Mammary epithelial cell (primary cell): ENCODE data around the gene MED23.
A peak's percentile ranks its signal among the peaks of the same experiment; 100 is the strongest.

Experiments
- EZH2 ChIP-seq: IDR thresholded peaks from 2 replicates; pipeline ENCODE4 v1.6.1; 2012; ENCODE audit warnings: low read length, inconsistent platforms, borderline replicate concordance
- TF ChIP-seq, protein P1 (sequence below), 2 donors: IDR thresholded peaks in 1 of 2; conservative IDR thresholded peaks in 1 of 2; 2 replicates each; pipeline ENCODE4 v1.5.1; 2011 to 2012; ENCODE audit warnings: inconsistent platforms in 2 of 2, low read length in 2 of 2, mild to moderate bottlenecking in 2 of 2, control low read depth in 1 of 2, low read depth in 1 of 2; ENCODE audit not compliant: insufficient read depth in 1 of 2; ENCODE audit errors: extremely low read depth in 1 of 2

DNA sequence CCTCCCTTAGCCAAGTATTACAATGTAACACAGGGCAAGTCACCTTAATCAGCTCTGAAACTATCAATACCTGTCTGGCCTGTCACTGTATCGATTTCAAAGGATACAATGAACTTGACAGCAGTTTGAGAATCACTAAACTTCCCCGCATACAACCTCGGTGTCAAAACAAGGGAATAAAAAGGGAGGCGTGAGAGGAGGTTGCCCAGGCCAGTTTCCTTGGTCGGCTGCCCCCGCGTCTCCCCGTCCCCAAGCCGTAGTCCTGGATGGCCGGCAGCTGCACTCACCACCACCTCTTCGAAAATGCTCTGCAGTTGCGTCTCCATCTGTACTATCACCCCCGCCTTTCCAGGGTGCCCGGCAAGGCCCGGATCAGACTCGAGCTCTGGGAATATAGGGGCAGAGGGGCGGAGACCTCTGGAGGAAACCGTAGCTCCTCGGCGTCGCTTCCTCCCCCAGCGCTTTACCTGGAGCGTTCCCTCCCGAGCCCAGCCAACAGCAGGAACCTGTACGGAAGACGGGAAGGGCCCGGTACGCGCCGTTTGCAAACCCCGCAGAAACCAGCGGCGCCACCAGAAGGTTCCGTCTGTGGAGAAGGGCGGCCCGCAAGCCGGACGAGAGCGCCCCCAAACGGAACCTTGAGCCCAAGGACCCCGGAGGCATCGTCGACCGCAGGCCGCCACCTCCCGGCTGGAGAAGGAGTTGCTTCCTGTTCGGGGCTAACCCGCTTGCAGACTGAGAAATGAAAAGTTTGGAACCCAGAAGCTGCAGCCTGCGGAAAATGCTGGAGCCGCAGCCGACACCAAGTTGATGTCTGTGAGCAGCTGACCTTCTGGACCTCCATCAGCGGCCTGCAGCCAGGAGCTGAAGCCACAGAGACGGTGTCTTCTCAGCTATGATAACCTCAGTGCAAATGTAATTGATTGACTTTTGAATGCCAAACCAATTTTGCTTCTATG is at the start of gene MED23:
- TF ChIP-seq, protein P1, sequence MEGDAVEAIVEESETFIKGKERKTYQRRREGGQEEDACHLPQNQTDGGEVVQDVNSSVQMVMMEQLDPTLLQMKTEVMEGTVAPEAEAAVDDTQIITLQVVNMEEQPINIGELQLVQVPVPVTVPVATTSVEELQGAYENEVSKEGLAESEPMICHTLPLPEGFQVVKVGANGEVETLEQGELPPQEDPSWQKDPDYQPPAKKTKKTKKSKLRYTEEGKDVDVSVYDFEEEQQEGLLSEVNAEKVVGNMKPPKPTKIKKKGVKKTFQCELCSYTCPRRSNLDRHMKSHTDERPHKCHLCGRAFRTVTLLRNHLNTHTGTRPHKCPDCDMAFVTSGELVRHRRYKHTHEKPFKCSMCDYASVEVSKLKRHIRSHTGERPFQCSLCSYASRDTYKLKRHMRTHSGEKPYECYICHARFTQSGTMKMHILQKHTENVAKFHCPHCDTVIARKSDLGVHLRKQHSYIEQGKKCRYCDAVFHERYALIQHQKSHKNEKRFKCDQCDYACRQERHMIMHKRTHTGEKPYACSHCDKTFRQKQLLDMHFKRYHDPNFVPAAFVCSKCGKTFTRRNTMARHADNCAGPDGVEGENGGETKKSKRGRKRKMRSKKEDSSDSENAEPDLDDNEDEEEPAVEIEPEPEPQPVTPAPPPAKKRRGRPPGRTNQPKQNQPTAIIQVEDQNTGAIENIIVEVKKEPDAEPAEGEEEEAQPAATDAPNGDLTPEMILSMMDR (conservative IDR thresholded peaks at IDR 0.05 in 1 of 2, IDR thresholded peaks at IDR 0.05 in 1 of 2; ENCODE audit: extremely low read depth in 1 of 2, insufficient read depth in 1 of 2, low read depth in 1 of 2, low read length in 2 of 2): peak; percentile 96 to 99
- no peak for TF ChIP-seq EZH2
